ENCODE results near the gene PCSK6.
"Not testable (repeated sequence)": the region's sequence is repeated elsewhere in the genome, so short reads cannot be mapped to it uniquely, and the experiment has no call there.

PCSK6 gene

DNA sequence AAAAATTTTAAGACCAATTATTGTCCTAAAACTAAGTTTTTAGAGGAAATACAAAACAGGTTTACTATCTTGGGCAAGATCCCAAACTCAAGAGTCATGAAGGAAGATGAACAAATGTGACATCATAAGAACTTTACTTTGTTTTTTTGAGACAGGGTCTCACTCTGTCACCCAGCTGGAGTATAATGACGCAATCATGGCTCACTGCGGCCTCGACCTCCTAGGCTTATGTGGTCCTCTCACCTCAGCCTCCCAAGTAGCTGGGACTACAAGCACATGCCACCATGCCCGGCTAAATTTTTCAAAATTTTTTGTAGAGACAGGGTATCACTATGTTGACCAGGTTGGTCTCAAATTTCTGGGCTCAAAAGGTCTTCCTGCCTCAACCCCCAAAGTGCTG lies 69.3 kb downstream of the PCSK6 start:
- DNase-seq (ENCODE audit: low spot score), result no peak
- TF ChIP-seq, protein P1, sequence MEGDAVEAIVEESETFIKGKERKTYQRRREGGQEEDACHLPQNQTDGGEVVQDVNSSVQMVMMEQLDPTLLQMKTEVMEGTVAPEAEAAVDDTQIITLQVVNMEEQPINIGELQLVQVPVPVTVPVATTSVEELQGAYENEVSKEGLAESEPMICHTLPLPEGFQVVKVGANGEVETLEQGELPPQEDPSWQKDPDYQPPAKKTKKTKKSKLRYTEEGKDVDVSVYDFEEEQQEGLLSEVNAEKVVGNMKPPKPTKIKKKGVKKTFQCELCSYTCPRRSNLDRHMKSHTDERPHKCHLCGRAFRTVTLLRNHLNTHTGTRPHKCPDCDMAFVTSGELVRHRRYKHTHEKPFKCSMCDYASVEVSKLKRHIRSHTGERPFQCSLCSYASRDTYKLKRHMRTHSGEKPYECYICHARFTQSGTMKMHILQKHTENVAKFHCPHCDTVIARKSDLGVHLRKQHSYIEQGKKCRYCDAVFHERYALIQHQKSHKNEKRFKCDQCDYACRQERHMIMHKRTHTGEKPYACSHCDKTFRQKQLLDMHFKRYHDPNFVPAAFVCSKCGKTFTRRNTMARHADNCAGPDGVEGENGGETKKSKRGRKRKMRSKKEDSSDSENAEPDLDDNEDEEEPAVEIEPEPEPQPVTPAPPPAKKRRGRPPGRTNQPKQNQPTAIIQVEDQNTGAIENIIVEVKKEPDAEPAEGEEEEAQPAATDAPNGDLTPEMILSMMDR (IDR thresholded peaks at IDR 0.05; ENCODE audit: extremely low read depth, missing control alignments), result no peak

DNA sequence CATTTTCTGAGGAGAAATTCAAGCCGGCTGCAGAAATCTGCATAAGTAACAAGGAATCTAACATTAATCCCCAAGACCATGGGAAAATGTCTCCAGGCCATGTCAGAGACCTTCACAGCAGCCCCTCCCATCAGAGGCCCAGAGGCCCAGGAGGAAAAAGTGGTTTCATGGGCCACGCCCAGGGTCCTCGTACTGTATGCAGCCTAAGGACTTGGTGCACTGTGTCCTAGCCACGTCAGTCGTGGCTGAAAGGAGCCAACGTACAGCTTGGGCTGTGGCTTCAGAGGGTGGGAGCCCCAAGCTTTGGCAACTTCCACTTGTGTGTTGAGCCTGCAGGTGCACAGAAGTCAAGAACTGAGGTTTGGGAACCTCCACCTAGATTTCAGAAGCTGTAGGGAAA lies 73.0 kb downstream of the PCSK6 start:
- DNase-seq (ENCODE audit: low spot score), result not testable (repeated sequence)

DNA sequence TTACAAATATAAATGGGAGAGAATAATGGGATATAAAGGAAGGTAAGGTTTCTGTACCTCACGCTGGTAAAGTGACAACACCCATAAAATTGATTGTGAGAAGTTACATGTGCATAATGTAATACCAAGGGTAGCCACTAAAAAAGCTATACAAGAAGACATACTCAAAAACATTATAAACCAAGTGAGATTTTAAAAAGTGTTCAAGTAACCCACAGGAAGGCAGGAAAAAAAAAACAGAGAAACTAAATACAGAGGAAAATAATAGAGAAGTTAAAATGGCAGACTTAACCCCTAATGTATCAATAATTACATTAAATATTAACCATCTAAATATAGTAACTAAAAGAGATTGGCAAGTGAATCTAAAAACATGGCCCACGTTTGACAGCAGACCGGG lies 76.3 kb downstream of the PCSK6 start:
- no peak for DNase-seq (ENCODE audit: low spot score)
- TF ChIP-seq, protein P1 (IDR thresholded peaks at IDR 0.05; ENCODE audit: extremely low read depth, missing control alignments), result no peak

DNA sequence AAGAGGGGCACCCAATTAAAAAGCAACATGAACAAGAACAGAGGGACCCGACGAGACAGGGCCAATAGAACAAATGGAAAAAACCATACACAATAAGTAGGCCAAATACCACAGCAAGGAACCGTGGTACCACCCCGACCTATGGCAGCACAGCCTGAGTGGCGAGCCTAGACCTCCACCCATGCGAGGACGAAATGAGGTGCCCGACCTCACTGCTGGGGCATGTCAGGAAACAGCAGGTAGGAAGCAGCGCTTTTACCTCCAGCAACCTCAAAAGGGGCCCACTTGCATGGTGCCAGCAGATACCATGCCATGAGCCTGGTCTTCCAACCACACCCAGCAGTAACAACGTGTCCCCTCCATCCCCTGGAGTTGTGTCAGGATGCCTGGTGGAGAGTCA lies 77.9 kb downstream of the PCSK6 start:
- TF ChIP-seq, protein P1 (IDR thresholded peaks at IDR 0.05; ENCODE audit: extremely low read depth, missing control alignments), result no peak
- DNase-seq (ENCODE audit: low spot score), result no peak

DNA sequence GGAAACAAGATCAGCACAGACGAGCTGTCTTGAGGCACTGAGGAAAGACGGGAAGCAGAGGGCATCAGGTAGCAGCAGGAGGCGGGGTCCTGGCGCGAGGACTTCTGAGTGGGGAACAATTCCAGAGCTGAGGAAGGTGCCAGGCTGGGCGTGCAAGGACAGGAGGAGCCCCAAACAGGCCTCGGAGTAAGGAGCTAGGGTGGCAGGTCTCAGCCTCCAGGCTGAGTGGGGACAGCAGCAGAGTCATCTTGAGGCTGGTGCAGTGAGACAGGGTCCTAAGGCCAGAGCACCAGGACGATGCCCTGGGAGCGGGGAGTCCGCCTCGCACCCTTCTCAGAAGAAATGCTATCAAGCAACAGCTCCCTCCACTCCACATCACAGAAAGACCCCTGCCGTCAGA lies 78.4 kb downstream of the PCSK6 start:
- TF ChIP-seq, protein P1 (IDR thresholded peaks at IDR 0.05; ENCODE audit: extremely low read depth, missing control alignments), result no peak
- DNase-seq (ENCODE audit: low spot score), result no peak

DNA sequence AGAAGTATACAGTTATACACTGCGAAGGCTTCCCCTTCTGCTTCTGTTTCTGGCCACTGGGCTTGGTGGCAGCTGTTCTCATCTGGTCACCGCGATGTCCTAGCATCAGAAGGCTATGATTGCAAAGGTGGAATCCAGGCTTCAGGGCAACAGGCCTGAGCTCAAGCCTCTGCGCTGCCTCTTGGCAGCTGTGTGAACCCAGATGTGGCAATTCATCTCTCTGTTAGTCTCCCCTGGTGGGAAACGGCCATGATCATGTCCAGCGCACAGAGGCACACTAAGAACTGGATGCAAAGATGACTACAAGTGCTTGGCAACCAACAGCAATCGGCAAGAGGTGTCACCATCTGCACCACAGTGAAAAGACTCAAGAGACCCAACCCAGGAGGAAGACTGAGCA lies 78.9 kb downstream of the PCSK6 start:
- DNase-seq (ENCODE audit: low spot score), result no peak
- TF ChIP-seq, protein P1 (IDR thresholded peaks at IDR 0.05; ENCODE audit: extremely low read depth, missing control alignments), result no peak

DNA sequence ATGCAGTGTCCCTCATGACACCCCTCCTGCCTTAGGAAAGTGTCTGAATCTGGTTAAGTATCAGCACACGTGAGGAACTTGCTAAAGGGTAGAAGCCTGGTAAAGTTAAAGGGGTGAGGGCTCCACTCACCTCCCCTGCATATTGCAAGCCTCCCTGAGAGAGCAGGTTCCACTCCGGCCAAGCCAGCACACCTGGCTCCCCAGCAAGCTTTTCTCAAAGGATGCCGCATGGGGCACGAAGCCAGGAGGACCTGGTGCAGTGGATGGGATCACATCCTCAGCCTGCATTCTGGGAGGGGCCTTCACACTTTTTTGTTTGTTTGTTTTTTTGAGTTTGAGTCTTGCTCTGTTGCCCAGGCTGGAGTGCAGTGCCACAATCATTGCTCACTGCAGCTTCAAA lies 79.9 kb downstream of the PCSK6 start:
- DNase-seq (ENCODE audit: low spot score), result no peak
- TF ChIP-seq, protein P1 (IDR thresholded peaks at IDR 0.05; ENCODE audit: extremely low read depth, missing control alignments), result no peak

DNA sequence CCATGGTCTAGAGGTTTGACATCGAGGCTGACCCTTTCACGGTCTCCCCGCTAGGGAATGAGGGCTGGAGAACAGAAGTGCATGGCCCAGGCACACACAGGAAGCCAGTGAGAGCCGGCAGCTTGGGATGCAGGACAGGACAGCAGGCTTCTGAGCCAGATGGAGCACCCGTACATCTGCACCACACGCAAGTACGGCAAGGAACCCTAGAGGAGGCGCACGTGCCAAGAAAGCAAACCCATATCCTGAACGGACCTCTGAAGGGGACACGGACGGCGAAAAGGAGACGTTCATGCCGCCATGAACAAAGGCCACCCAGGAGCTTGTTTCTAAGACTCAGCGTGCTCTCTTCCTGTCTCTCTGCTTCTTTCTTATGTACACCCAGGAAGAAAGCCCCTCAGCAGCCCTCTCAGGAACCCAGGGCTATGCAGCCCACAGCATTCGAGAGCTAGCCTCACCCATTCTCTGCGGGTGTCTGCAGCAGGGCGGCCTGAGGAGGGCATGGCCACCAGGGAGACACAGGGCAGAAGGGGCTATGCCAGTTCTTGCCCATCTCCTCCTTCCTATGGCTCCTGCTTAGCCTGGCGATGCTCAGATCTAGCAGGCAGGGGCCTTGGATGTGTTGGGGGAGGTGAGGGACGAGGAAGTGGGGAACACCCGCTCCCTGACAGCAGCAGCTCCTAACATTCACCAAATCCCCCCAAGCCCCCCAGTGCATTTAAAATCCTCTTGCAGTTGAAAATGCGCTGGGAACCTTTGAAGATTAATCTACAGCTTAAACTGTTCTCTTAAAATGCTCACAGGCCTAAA lies 81.3 kb downstream of the PCSK6 start:
- TF ChIP-seq, protein P1 (IDR thresholded peaks at IDR 0.05; ENCODE audit: extremely low read depth, missing control alignments), result no peak
- no peak for DNase-seq (ENCODE audit: low spot score)

Data from GM20000 (cell line).